Measurements from ENCODE around the gene CHAD.

Gene CHAD

GRCh38 chr17:50472286-50472685 lies 3.6 kb upstream of the CHAD start:
- no peak for DNase-seq

- no peak for DNase-seq
Measured at GRCh38 chr17:50471009-50471905, 2.6 kb upstream of the CHAD start.

GRCh38 chr17:50470426-50470825 lies 1.7 kb upstream of the CHAD start:
- DNase-seq: no peak

- DNase-seq: no peak
Measured at GRCh38 chr17:50469671-50470305, 1.1 kb upstream of the CHAD start.

- DNase-seq: no peak
Measured at GRCh38 chr17:50469208-50469605, 527 bp upstream of the CHAD start.

- DNase-seq: no peak
Measured at GRCh38 chr17:50467855-50468303, 801 bp downstream of the CHAD start.

GRCh38 chr17:50467114-50467854 lies 1.4 kb downstream of the CHAD start:
- no peak for DNase-seq

- DNase-seq: no peak
Measured at GRCh38 chr17:50466371-50467113, 2.1 kb downstream of the CHAD start.

- DNase-seq: no peak
Measured at GRCh38 chr17:50465635-50466034, 3.0 kb downstream of the CHAD start.

GRCh38 chr17:50465171-50465570 lies 3.5 kb downstream of the CHAD start:
- DNase-seq: no peak

- no peak for DNase-seq
Measured at GRCh38 chr17:50464736-50465135, 3.9 kb downstream of the CHAD start.

- no peak for DNase-seq
Measured at GRCh38 chr17:50464121-50464520, 4.6 kb downstream of the CHAD start.

GRCh38 chr17:50462446-50462845 lies 6.2 kb downstream of the CHAD start:
- no peak for DNase-seq

- DNase-seq: no peak
Measured at GRCh38 chr17:50461550-50462132, 7.0 kb downstream of the CHAD start.

GRCh38 chr17:50460831-50461526 lies 7.7 kb downstream of the CHAD start:
- DNase-seq: no peak

- DNase-seq: peak; percentile 52
Measured at GRCh38 chr17:50459756-50460155, 8.9 kb downstream of the CHAD start.

GRCh38 chr17:50458701-50459676 lies 9.7 kb downstream of the CHAD start:
- no peak for DNase-seq

GRCh38 chr17:50458270-50458669 lies 10.4 kb downstream of the CHAD start:
- no peak for DNase-seq

GRCh38 chr17:50457621-50458020 lies 11.1 kb downstream of the CHAD start:
- DNase-seq: no peak

- no peak for DNase-seq
Measured at GRCh38 chr17:50453901-50454300, 14.8 kb downstream of the CHAD start.
